Hepatocyte (in vitro differentiated cells): ENCODE results near the gene DPCD. TPM values are rescaled to one million over a fixed set of nuclear protein-coding genes. Genes with fewer than 3 reads are reported as not detected.

Experiments
- DNase-seq: peaks from one replicate; pipeline ENCODE4 v3.0.0-alpha.2; 2016; ENCODE audit warnings: low spot score
- H2AFZ ChIP-seq: fragments of 200-600 bp; sonication (generic); 2 replicates; pipeline ENCODE4 v1.6.0; 2016; ENCODE audit warnings: antibody characterized with exemption, mild to moderate bottlenecking
- H3K27ac ChIP-seq: fragments of 200-600 bp; sonication (generic); 2 replicates; pipeline ENCODE4 v1.5.1; 2016; ENCODE audit warnings: mild to moderate bottlenecking
- H3K27me3 ChIP-seq: fragments of 200-600 bp; sonication (generic); 2 replicates; pipeline ENCODE4 v1.6.1; 2016
- H3K36me3 ChIP-seq: fragments of 200-600 bp; sonication (generic); replicated peaks from 2 replicates; pipeline ENCODE4 v1.5.1; 2016; ENCODE audit warnings: low read depth; ENCODE audit not compliant: insufficient read depth
- H3K4me1 ChIP-seq: fragments of 200-600 bp; sonication (generic); 2 replicates; pipeline ENCODE4 v1.5.1; 2016; ENCODE audit warnings: mild to moderate bottlenecking, moderate library complexity; ENCODE audit not compliant: insufficient read depth
- H3K4me2 ChIP-seq: fragments of 200-600 bp; sonication (generic); 2 replicates; pipeline ENCODE4 v1.6.0; 2016
- H3K4me3 ChIP-seq: fragments of 200-600 bp; sonication (generic); 2 replicates; pipeline ENCODE4 v1.5.1; 2016; ENCODE audit warnings: mild to moderate bottlenecking
- H3K79me2 ChIP-seq: fragments of 200-600 bp; sonication (generic); 2 replicates; pipeline ENCODE4 v1.6.0; 2017; ENCODE audit warnings: mild to moderate bottlenecking
- H3K9me2 ChIP-seq: fragments of 200-600 bp; sonication (generic); replicated peaks from 2 replicates; pipeline ENCODE4 v1.6.0; 2017; ENCODE audit warnings: mild to moderate bottlenecking; ENCODE audit not compliant: insufficient read depth
- H3K9me3 ChIP-seq: fragments of 200-600 bp; sonication (generic); 2 replicates; pipeline ENCODE4 v1.5.1; 2016; ENCODE audit warnings: low read depth, mild to moderate bottlenecking
- H4K20me1 ChIP-seq: fragments of 200-600 bp; sonication (generic); 2 replicates; pipeline ENCODE4 v1.6.0; 2016; ENCODE audit warnings: mild to moderate bottlenecking; ENCODE audit not compliant: insufficient read depth, poor library complexity, severe bottlenecking
- EZH2 ChIP-seq: fragments of 200-600 bp; sonication (generic); IDR thresholded peaks from 2 replicates; pipeline ENCODE4 v1.6.1; 2016; ENCODE audit warnings: antibody characterized with exemption, mild to moderate bottlenecking, borderline replicate concordance
- EZH2phosphoT487 ChIP-seq: fragments of 200-600 bp; sonication (generic); IDR thresholded peaks from one replicate; pipeline ENCODE4 v1.6.1; 2018; ENCODE audit warnings: antibody characterized with exemption, mild to moderate bottlenecking, low read depth, moderate library complexity; ENCODE audit not compliant: unreplicated experiment, severe bottlenecking
- WGBS: methylation state at CpG from one replicate; pipeline ENCODE4 v1.1.6; 2016; ENCODE audit warnings: low lambda C conversion rate; ENCODE audit errors: missing lambda C conversion rate; 5-methylcytosine and 5-hydroxymethylcytosine counted together
- polyA plus RNA-seq: library from polyadenylated mRNA; unstranded; fragments of >200 nt; fragmentation: Nextera tagmentation; extraction: Ambion mirVana; gene quantifications from 2 replicates; pipeline ENCODE4 v1.2.1, GENCODE V29; 2016
- total RNA-seq: library from RNA; depleted of rRNA; stranded (reverse); fragments of >200 nt; gene quantifications from 2 replicates; pipeline ENCODE4 v1.2.3, GENCODE V29; 2014
- TF ChIP-seq, protein P1 (sequence below): fragments of 200-600 bp; sonication (generic); IDR thresholded peaks from 2 replicates; pipeline ENCODE4 v1.5.1; 2016; ENCODE audit warnings: antibody characterized with exemption, mild to moderate bottlenecking; ENCODE audit not compliant: poor library complexity

Gene DPCD
- total and polyA plus RNA-seq, 2 experiments from 2014 or later, result 24.8 to 26.5 TPM

DNA sequence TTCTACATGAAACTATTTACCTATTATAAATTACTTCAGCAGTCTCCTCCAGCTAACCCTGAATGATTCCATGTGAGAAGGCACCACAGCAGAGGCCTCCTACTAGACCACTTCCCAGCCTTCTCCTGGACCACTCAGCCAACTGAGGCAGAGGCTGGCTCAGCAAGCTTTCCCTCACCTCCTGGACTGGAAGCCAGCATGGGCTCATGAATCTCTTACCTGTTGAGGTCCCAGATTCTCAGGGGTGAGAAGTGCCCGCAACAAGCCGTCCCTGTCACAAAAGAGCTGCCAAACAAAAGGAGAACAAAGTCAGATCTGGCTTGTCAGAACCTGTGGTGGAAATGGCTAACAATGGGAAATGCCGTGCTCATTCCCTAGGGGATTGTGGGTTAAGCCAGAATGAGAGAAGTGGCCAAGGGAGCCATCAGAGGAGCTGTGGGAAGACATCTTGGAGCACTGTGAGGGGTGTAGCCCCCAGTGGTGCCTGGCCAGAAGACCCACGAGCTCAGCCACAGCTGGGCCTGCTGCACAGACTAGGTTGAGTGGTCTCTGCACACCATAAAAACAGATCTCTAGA is 36.5 kb downstream of the DPCD start:
- no peak for DNase-seq
- Histone ChIP-seq H3K36me3 (no peaks in the 10 kb centered on the region), H4K20me1 (peaks cover 2% of the 10 kb centered on the region), H3K4me1 (no peaks in the 10 kb centered on the region), H2AFZ (no peak overlapping the region), H3K4me3 (no peak overlapping the region), H3K27ac (no peak overlapping the region), H3K27me3 (no peaks in the 10 kb centered on the region), H3K4me2 (no peak overlapping the region), H3K9me3 (no peaks in the 10 kb centered on the region), H3K79me2 (no peaks in the 10 kb centered on the region), H3K9me2 (no peaks in the 10 kb centered on the region)
- TF ChIP-seq, protein P1, sequence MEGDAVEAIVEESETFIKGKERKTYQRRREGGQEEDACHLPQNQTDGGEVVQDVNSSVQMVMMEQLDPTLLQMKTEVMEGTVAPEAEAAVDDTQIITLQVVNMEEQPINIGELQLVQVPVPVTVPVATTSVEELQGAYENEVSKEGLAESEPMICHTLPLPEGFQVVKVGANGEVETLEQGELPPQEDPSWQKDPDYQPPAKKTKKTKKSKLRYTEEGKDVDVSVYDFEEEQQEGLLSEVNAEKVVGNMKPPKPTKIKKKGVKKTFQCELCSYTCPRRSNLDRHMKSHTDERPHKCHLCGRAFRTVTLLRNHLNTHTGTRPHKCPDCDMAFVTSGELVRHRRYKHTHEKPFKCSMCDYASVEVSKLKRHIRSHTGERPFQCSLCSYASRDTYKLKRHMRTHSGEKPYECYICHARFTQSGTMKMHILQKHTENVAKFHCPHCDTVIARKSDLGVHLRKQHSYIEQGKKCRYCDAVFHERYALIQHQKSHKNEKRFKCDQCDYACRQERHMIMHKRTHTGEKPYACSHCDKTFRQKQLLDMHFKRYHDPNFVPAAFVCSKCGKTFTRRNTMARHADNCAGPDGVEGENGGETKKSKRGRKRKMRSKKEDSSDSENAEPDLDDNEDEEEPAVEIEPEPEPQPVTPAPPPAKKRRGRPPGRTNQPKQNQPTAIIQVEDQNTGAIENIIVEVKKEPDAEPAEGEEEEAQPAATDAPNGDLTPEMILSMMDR, result no peak
- TF ChIP-seq EZH2 (no peak), EZH2phosphoT487 (no peak)
- 97% methylated on average over 4 of the region's 4 CpGs for WGBS

DNA sequence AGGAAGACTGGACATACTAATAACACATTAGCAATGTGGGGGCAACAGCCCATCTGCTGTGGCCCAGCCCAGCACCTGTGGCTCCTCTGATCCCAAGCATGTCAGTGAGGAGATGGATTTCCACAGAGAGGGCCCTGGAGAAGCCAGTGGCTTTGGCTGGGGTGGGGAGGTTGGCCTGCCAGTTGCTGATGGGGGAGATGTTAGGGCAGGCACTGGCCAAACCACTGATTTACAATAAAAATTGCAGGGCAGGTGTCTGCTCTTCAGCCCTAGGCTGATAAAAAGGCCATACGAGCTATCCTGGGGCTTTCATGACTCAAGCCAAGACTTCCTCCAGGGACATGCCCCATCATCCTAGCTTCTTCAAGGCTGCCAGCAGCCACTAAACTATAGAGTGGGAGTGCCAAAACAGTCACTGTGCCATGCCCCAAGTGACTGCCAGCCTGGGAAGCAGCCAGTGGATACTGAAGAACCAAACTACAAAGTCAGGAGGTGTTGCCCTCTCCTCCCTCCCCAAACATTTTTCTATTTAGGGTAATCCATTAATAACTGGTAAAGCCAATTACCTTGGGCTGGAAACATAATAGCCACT is 37.8 kb downstream of the DPCD start:
- no peaks in the 10 kb centered on the region for H3K9me2 ChIP-seq
- DNase-seq, result no peak
- peaks cover 8% of the 10 kb centered on the region for H4K20me1 ChIP-seq
- no peaks in the 10 kb centered on the region for H3K4me1 ChIP-seq
- no peaks in the 10 kb centered on the region for H3K27me3 ChIP-seq
- TF ChIP-seq EZH2 (no peak), EZH2phosphoT487 (no peak)
- TF ChIP-seq, protein P1, result no peak
- no peak overlapping the region for H2AFZ ChIP-seq
- H3K27ac ChIP-seq, result no peak overlapping the region
- H3K4me3 ChIP-seq, result no peak overlapping the region
- H3K9me3 ChIP-seq, result no peaks in the 10 kb centered on the region
- WGBS, result 83% methylated on average over 1 of the region's 1 CpG
- no peaks in the 10 kb centered on the region for H3K36me3 ChIP-seq
- no peaks in the 10 kb centered on the region for H3K79me2 ChIP-seq
- no peak overlapping the region for H3K4me2 ChIP-seq

DNA sequence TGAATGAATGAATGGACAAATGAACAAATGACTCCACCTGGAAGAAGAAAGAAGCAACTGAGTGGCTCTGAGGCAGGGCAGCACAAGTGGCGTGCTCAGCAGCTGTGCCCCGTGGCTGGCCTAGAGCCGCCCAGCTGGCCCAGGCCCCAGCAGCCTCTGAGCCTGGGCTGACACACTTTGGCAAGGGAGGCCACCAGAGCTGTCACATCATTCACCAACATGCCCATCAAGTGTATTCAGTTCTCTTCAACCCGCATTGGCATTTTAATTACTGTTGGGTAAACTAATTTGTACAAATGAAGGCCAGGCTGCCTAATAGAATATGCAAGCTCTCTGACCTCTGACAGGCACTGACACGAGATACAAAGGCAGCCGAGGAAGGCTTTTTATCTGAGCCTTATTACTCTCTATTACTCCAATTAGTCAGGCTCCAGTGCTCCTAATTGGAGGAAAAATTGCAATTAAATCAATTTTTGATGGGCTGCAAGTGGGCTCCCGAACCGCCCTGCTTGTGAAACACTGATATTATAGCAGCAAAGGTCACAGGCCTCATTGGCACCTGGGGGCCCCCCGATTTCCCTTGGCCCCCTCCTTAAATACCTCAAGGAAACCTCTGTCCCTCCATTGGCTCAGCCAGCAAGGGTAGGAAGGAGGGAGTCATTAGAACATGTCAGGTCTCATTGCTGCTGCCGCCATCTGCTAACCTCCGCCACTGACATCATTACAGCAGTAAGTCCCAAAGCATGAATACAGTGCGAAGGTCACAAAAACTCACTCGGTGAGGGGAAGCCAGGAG is 41.9 kb downstream of the DPCD start:
- TF ChIP-seq, protein P1, result no peak
- TF ChIP-seq EZH2 (no peak), EZH2phosphoT487 (no peak)
- Histone ChIP-seq H3K27ac (no peak overlapping the region), H3K9me3 (no peaks in the 10 kb centered on the region), H3K27me3 (no peaks in the 10 kb centered on the region), H3K79me2 (no peaks in the 10 kb centered on the region), H3K36me3 (no peaks in the 10 kb centered on the region), H3K4me3 (no peak overlapping the region), H3K4me2 (no peak overlapping the region), H3K9me2 (no peaks in the 10 kb centered on the region), H3K4me1 (no peaks in the 10 kb centered on the region), H4K20me1 (peaks cover 9% of the 10 kb centered on the region), H2AFZ (no peak overlapping the region)
- WGBS, result 86% methylated on average over 13 of the region's 13 CpGs
- no peak for DNase-seq
